Panc1 (cell line): ENCODE measurements around the gene DMBX1. TPM values are rescaled to one million over a fixed set of nuclear protein-coding genes. Genes with fewer than 3 reads are reported as not detected.

ENCODE experiments used
- ATAC-seq: fragments of 200-7000 bp; cut with Tn5 transposase; 2 replicates; pipeline ENCODE4 v1.9.1; 2020; ENCODE audit warnings: mild to moderate bottlenecking, moderate library complexity
- BruUV-seq: library from RNA; stranded (reverse); fragments of 400-500 nt; replicated peaks from 2 replicates; lab custom pipeline; 2021; lab: Mats Ljungman, UMichigan
- CTCF ChIA-PET: fragments of 300-600 bp; sonication (Branson Sonifier 250); formaldehyde crosslinking; loops from one replicate; lab custom pipeline; 2022; ENCODE audit warnings: antibody characterized with exemption; lab: Charles Lee
- POLR2A ChIA-PET: fragments of 300-600 bp; sonication (Branson Sonifier 250); formaldehyde crosslinking; loops from one replicate; lab custom pipeline; 2022; ENCODE audit warnings: antibody characterized with exemption; lab: Charles Lee
- DNase-seq: peaks from one replicate; pipeline ENCODE4 v3.0.0-alpha.2; 2010; ENCODE audit warnings: low read depth, low spot score
- H3K27ac ChIP-seq: 2 replicates; pipeline ENCODE4 v1.5.1; 2011; ENCODE audit warnings: mild to moderate bottlenecking, low read length, inconsistent platforms
- H3K27me3 ChIP-seq: fragments of 200-500 bp; sonication (Bioruptor generic); 2 replicates; pipeline ENCODE4 v1.6.0; 2014; ENCODE audit warnings: low read length, inconsistent platforms; ENCODE audit not compliant: control insufficient read depth, insufficient read depth
- H3K36me3 ChIP-seq: fragments of 200-500 bp; sonication (Bioruptor generic); 2 replicates; pipeline ENCODE4 v1.5.1; 2014; ENCODE audit warnings: inconsistent platforms, mild to moderate bottlenecking, low read length, moderate library complexity; ENCODE audit not compliant: control insufficient read depth, insufficient read depth
- H3K4me1 ChIP-seq: 2 replicates; pipeline ENCODE4 v1.5.1; 2011; ENCODE audit warnings: inconsistent platforms, mild to moderate bottlenecking, low read length, moderate library complexity; ENCODE audit not compliant: control insufficient read depth, insufficient read depth
- H3K4me3 ChIP-seq, 2 experiments: 2 replicates each; pipeline ENCODE4 v1.5.1; 2011 to 2012; ENCODE audit warnings: low read depth in 2 of 2, low read length in 2 of 2, mild to moderate bottlenecking in 2 of 2, inconsistent platforms in 1 of 2, moderate library complexity in 1 of 2
- H3K9me3 ChIP-seq: fragments of 200-500 bp; sonication (Bioruptor generic); 2 replicates; pipeline ENCODE4 v1.5.1; 2014; ENCODE audit warnings: low read depth, mild to moderate bottlenecking, inconsistent platforms, low read length, moderate library complexity; ENCODE audit not compliant: control insufficient read depth, insufficient read depth
- POLR2AphosphoS5 ChIP-seq: IDR thresholded peaks from 2 replicates; pipeline ENCODE4 v1.6.1; 2012; ENCODE audit warnings: mild to moderate bottlenecking, low read depth, low read length, moderate library complexity
- SIN3A ChIP-seq: IDR thresholded peaks from 2 replicates; pipeline ENCODE4 v1.6.1; 2012; ENCODE audit warnings: low read depth, mild to moderate bottlenecking, low read length, moderate library complexity, borderline replicate concordance; ENCODE audit not compliant: insufficient read depth
- TCF7L2 ChIP-seq: IDR thresholded peaks from 2 replicates; pipeline ENCODE4 v1.6.1; 2011; ENCODE audit warnings: mild to moderate bottlenecking, low read depth, low read length, inconsistent platforms
- in situ Hi-C: cut with HindIII; loops from 2 replicates; pipeline ENCODE4 v1.10.0; 2016; ENCODE audit warnings: low sequenced_read_pairs, low pct_unique_long_range_greater_than_20kb
- intact Hi-C: fragments of 100-400 bp; cut with micrococcal nuclease; formaldehyde crosslinking; loops from one replicate; pipeline ENCODE4 v1.10.0; 2022; ENCODE audit not compliant: unreplicated experiment
- total RNA-seq: library from RNA; stranded (reverse); gene quantifications from one replicate; pipeline ENCODE4 v1.2.1, GENCODE V29; 2021; ENCODE audit not compliant: unreplicated experiment
- TF ChIP-seq, protein P1 (sequence below), 2 experiments: IDR thresholded peaks; 2 replicates each; pipeline ENCODE4 v1.6.1; 2011 to 2012; ENCODE audit warnings: low read depth in 2 of 2, control low read depth in 1 of 2, low read length in 1 of 2, mild to moderate bottlenecking in 1 of 2, moderate library complexity in 1 of 2; ENCODE audit not compliant: insufficient read depth in 1 of 2
- TF ChIP-seq, protein P2 (sequence below): fragments of 450-650 bp; IDR thresholded peaks from 2 replicates; pipeline ENCODE4 v1.5.1; 2017; ENCODE audit warnings: mild to moderate bottlenecking

The DMBX1 gene
- total RNA-seq, 1 experiment from 2014 or later: 0.05 TPM

DNA sequence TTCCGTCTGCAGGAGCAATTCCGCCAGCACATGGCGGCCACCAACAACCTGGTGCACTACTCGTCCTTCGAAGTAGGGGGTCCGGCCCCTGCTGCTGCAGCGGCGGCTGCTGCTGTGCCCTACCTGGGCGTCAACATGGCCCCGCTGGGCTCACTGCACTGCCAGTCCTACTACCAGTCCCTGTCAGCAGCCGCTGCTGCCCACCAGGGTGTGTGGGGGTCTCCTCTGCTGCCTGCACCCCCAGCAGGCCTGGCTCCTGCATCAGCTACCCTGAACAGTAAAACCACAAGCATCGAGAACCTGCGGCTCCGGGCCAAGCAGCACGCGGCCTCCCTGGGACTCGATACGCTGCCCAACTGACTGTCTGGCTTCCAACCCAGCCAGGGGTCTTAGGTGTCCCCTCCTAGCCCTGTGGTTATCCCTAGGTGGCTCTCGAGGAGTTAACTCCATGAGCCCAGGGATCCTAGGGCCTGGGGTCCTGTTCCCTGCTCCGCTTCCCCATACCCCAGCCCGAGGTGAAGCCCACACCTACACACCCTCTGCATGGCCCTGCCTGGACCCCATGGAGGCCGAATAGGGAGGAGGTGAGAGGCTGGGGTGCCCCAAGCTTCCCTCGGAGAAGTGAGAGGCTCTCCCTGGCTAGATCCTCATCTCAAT lies 22.6 kb downstream of the DMBX1 start:
- Histone ChIP-seq H3K27me3 (no peaks in the 10 kb centered on the region), H3K4me3 (no peak overlapping the region), H3K9me3 (no peaks in the 10 kb centered on the region), H3K27ac (no peak overlapping the region), H3K36me3 (no peaks in the 10 kb centered on the region), H3K4me1 (no peaks in the 10 kb centered on the region; the same call in 1 of the 2 replicates)
- in situ Hi-C loops (no loop called here), intact Hi-C loops (no loop called here)
- TF ChIP-seq POLR2AphosphoS5: no peak
- no peak for TF ChIP-seq SIN3A
- TF ChIP-seq, protein P1, sequence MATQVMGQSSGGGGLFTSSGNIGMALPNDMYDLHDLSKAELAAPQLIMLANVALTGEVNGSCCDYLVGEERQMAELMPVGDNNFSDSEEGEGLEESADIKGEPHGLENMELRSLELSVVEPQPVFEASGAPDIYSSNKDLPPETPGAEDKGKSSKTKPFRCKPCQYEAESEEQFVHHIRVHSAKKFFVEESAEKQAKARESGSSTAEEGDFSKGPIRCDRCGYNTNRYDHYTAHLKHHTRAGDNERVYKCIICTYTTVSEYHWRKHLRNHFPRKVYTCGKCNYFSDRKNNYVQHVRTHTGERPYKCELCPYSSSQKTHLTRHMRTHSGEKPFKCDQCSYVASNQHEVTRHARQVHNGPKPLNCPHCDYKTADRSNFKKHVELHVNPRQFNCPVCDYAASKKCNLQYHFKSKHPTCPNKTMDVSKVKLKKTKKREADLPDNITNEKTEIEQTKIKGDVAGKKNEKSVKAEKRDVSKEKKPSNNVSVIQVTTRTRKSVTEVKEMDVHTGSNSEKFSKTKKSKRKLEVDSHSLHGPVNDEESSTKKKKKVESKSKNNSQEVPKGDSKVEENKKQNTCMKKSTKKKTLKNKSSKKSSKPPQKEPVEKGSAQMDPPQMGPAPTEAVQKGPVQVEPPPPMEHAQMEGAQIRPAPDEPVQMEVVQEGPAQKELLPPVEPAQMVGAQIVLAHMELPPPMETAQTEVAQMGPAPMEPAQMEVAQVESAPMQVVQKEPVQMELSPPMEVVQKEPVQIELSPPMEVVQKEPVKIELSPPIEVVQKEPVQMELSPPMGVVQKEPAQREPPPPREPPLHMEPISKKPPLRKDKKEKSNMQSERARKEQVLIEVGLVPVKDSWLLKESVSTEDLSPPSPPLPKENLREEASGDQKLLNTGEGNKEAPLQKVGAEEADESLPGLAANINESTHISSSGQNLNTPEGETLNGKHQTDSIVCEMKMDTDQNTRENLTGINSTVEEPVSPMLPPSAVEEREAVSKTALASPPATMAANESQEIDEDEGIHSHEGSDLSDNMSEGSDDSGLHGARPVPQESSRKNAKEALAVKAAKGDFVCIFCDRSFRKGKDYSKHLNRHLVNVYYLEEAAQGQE (IDR thresholded peaks at IDR 0.05; ENCODE audit: insufficient read depth in 1 of 2, low read depth in 2 of 2, low read length in 1 of 2): no peak
- no peak for TF ChIP-seq TCF7L2
- TF ChIP-seq, protein P2, sequence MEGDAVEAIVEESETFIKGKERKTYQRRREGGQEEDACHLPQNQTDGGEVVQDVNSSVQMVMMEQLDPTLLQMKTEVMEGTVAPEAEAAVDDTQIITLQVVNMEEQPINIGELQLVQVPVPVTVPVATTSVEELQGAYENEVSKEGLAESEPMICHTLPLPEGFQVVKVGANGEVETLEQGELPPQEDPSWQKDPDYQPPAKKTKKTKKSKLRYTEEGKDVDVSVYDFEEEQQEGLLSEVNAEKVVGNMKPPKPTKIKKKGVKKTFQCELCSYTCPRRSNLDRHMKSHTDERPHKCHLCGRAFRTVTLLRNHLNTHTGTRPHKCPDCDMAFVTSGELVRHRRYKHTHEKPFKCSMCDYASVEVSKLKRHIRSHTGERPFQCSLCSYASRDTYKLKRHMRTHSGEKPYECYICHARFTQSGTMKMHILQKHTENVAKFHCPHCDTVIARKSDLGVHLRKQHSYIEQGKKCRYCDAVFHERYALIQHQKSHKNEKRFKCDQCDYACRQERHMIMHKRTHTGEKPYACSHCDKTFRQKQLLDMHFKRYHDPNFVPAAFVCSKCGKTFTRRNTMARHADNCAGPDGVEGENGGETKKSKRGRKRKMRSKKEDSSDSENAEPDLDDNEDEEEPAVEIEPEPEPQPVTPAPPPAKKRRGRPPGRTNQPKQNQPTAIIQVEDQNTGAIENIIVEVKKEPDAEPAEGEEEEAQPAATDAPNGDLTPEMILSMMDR: no peak
- DNase-seq (no peak), ATAC-seq (no peak)
- POLR2A ChIA-PET: no interaction called here
- no TSS peak for BruUV-seq
- CTCF ChIA-PET: no interaction called here

DNA sequence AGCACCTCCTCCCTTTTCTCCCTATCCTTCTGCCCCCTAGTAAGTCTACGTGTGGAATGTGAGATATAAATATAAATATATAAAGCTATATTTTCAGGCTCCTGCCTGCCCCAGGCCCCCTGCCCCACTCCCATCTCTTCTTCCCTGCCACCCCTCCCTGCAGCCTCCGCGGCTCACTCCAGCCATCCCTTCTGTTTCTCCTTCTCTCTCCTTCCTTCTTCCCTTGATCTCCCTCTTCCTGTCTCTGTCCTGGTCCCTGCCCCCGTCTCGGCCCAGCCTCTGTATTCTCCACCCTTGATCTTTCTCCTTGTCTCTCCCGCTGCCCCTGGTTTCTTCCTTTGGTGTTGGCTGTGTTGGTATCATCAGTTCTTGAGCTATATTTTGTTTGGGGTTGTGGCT lies 23.2 kb downstream of the DMBX1 start:
- ATAC-seq (no peak), DNase-seq (no peak)
- TF ChIP-seq SIN3A (no peak), TCF7L2 (no peak), POLR2AphosphoS5 (no peak)
- TF ChIP-seq, protein P1 (IDR thresholded peaks at IDR 0.05; ENCODE audit: insufficient read depth in 1 of 2, low read depth in 2 of 2, low read length in 1 of 2): no peak
- TF ChIP-seq, protein P2: no peak
- intact Hi-C loops (no loop called here), in situ Hi-C loops (no loop called here)
- Histone ChIP-seq H3K27me3 (no peaks in the 10 kb centered on the region), H3K36me3 (no peaks in the 10 kb centered on the region), H3K4me3 (no peak overlapping the region), H3K4me1 (no peaks in the 10 kb centered on the region; the same call in 1 of the 2 replicates), H3K27ac (no peak overlapping the region), H3K9me3 (no peaks in the 10 kb centered on the region)
- ChIA-PET CTCF (interaction anchor here (0.8 to 0.9 kb wide), 2 partner anchors 16 to 38 kb away, joined by 3 to 6 read pairs; no protein-coding TSS in a partner anchor), POLR2A (no interaction called here)
- BruUV-seq: no TSS peak
